Osteoblast (primary cell): ENCODE data around the gene PGC. TPM values are rescaled to one million over a fixed set of nuclear protein-coding genes. Genes with fewer than 3 reads are reported as not detected.

ENCODE experiments used
- DNase-seq: peaks from one replicate; pipeline ENCODE4 v3.0.0; 2011; ENCODE audit warnings: low spot score, mixed read lengths; ENCODE audit not compliant: insufficient read length; ENCODE audit errors: missing footprints
- H2AFZ ChIP-seq: 2 replicates; pipeline ENCODE4 v1.6.0; 2011; ENCODE audit warnings: mild to moderate bottlenecking, low read length
- H3K27ac ChIP-seq: 2 replicates; pipeline ENCODE4 v1.5.1; 2011; ENCODE audit warnings: mild to moderate bottlenecking, low read depth, low read length, moderate library complexity
- H3K27me3 ChIP-seq: 2 replicates; pipeline ENCODE4 v1.6.0; 2012; ENCODE audit warnings: mild to moderate bottlenecking, control low read depth, inconsistent platforms, low read length, moderate library complexity; ENCODE audit not compliant: insufficient read depth
- H3K36me3 ChIP-seq: 2 replicates; pipeline ENCODE4 v1.5.1; 2011; ENCODE audit warnings: mild to moderate bottlenecking, low read length, control low read depth, moderate library complexity; ENCODE audit not compliant: insufficient read depth
- H3K4me1 ChIP-seq: 2 replicates; pipeline ENCODE4 v1.5.1; 2011; ENCODE audit warnings: mild to moderate bottlenecking, low read length, control low read depth, moderate library complexity; ENCODE audit not compliant: insufficient read depth
- H3K4me2 ChIP-seq: 2 replicates; pipeline ENCODE4 v1.6.0; 2011; ENCODE audit warnings: mild to moderate bottlenecking, low read length; ENCODE audit not compliant: insufficient read depth
- H3K4me3 ChIP-seq: fragments of 200-600 bp; sonication (generic); 3 replicates; pipeline ENCODE4 v1.5.1; 2012; ENCODE audit warnings: mild to moderate bottlenecking, low read length, inconsistent platforms; ENCODE audit not compliant: insufficient read depth
- H3K79me2 ChIP-seq: 2 replicates; pipeline ENCODE4 v1.6.0; 2012; ENCODE audit warnings: mild to moderate bottlenecking, low read length, control low read depth, inconsistent platforms; ENCODE audit not compliant: insufficient read depth
- H3K9me3 ChIP-seq: 2 replicates; pipeline ENCODE4 v1.5.1; 2011; ENCODE audit warnings: low read depth, low read length, control low read depth
- H4K20me1 ChIP-seq: 2 replicates; pipeline ENCODE4 v1.6.0; 2012; ENCODE audit warnings: mild to moderate bottlenecking, low read length, control low read depth; ENCODE audit not compliant: insufficient read depth
- CTCF ChIP-seq: IDR thresholded peaks from 2 replicates; pipeline ENCODE4 v1.5.1; 2011; ENCODE audit warnings: mild to moderate bottlenecking, low read depth, low read length, moderate library complexity; ENCODE audit errors: extremely low read depth
- total RNA-seq: library from RNA; depleted of rRNA; stranded (reverse); fragments of >200 nt; gene quantifications from 2 replicates; pipeline ENCODE4 v1.2.3, GENCODE V29; 2012

Gene PGC
- total RNA-seq, result not detected in 2 replicates

DNA sequence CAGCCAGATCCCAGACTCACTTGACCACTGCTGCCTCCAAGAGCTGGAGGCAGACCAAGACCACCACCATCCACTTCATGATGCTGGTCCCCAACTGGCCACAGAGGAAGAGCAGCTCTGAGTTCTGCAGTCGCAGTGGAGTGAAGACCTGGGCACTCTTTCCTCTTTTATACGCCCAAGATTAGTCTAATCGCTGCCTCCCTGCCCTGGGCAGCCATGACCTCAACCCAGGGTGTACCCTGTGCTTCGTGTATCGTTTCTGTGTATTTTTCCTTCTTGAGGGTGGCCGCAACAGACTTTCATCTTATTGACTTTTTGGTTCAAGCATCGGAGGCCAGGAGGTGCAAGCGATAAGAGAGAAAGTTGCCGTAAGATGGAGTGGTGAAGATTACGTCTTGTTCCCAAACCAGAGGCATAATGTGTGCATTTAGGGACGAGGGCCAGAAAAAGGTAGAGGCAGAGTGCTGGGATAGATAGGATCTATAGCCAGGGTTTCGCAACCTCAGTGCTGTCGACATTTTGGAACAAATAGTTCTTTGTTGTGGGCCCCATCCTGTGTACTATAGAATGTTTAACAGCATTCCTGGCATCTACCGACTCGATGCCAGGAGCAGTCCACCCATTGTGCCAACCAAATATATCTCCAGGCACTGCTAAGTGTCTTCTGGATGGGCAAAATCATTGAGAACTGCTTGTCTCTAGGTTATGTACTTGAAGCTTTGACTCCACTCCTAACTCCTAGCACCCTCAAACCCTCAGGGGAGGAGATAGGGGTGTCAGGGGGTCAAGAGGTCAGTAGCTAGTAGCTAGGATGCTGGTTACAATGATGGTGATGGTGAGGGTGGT, at the start of gene PGC:
PGC (minus strand) TSS at position 142 of the 846 bp plus-strand sequence; CDS start at position 79, 63 bp downstream.
- Histone ChIP-seq H4K20me1 (no peaks in the 10 kb centered on the region), H3K4me3 (no peak within 1 kb of the TSS), H3K4me1 (no peaks in the 10 kb centered on the region), H3K4me2 (no peak within 1 kb of the TSS), H3K36me3 (no peaks in the 10 kb centered on the region), H3K27me3 (peaks cover 2% of the 10 kb centered on the region), H3K79me2 (no peaks in the 10 kb centered on the region), H3K27ac (no peak within 1 kb of the TSS), H3K9me3 (no peaks in the 10 kb centered on the region), H2AFZ (no peak within 1 kb of the TSS)
- no peak for TF ChIP-seq CTCF
- DNase-seq, result no peak

- no peak overlapping the region for H2AFZ ChIP-seq
- no peak overlapping the region for H3K4me2 ChIP-seq
- H3K36me3 ChIP-seq, result peaks cover 17% of the 10 kb centered on the region
- H3K79me2 ChIP-seq, result no peaks in the 10 kb centered on the region
- no peak for DNase-seq
- H3K9me3 ChIP-seq, result no peaks in the 10 kb centered on the region
- H4K20me1 ChIP-seq, result peaks cover 6% of the 10 kb centered on the region
- H3K4me3 ChIP-seq, result no peak overlapping the region
- TF ChIP-seq CTCF, result no peak
- H3K27me3 ChIP-seq, result no peaks in the 10 kb centered on the region
- H3K27ac ChIP-seq, result no peak overlapping the region
- H3K4me1 ChIP-seq, result no peaks in the 10 kb centered on the region
Measured at GRCh38 chr6:41796474-41796873, 49.3 kb upstream of the PGC start.

DNA sequence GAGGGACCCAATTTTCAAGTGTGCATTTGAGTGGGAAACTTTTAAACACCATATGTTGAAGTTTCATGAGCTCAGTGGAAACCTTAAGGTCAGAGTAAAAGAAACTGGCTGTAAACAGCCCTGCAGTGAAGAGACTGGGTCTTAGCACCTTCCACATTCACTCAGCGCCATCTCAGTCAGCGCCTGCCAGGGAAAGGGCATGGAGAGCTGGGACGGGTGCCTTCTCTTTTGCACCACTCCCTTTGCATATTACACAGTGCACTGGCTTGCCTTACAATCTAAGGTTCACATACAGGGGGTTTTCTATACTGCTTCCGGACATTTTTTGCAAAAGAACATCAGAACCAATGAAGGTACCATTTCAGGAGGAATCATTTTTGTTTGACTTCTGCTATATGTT, 44.8 kb upstream of the PGC start:
- Histone ChIP-seq H3K36me3 (peaks cover 42% of the 10 kb centered on the region), H3K4me2 (no peak overlapping the region), H3K27me3 (no peaks in the 10 kb centered on the region), H3K4me1 (no peaks in the 10 kb centered on the region), H3K79me2 (peaks cover 22% of the 10 kb centered on the region), H3K4me3 (no peak overlapping the region), H3K9me3 (no peaks in the 10 kb centered on the region), H3K27ac (no peak overlapping the region), H4K20me1 (no peaks in the 10 kb centered on the region), H2AFZ (no peak overlapping the region)
- no peak for TF ChIP-seq CTCF
- DNase-seq, result no peak

- TF ChIP-seq CTCF, result no peak
- H3K4me2 ChIP-seq, result no peak overlapping the region
- H3K4me3 ChIP-seq, result no peak overlapping the region
- H3K79me2 ChIP-seq, result peaks cover 22% of the 10 kb centered on the region
- H3K27ac ChIP-seq, result no peak overlapping the region
- no peaks in the 10 kb centered on the region for H4K20me1 ChIP-seq
- no peaks in the 10 kb centered on the region for H3K27me3 ChIP-seq
- H3K36me3 ChIP-seq, result peaks cover 40% of the 10 kb centered on the region
- no peaks in the 10 kb centered on the region for H3K9me3 ChIP-seq
- no peak overlapping the region for H2AFZ ChIP-seq
- DNase-seq, result no peak
- H3K4me1 ChIP-seq, result no peaks in the 10 kb centered on the region
Measured at GRCh38 chr6:41791305-41791704, 44.1 kb upstream of the PGC start.
